HEK293 (cell line): ENCODE data around the gene ZKSCAN3.
"Not testable (repeated sequence)": the region's sequence is repeated elsewhere in the genome, so short reads cannot be mapped to it uniquely, and the experiment has no call there.

Experiments used
- CTCF ChIA-PET: fragments of 350-600 bp; formaldehyde crosslinking; extraction: SDS; loops from one replicate; lab custom pipeline; 2021; ENCODE audit warnings: antibody characterized with exemption; lab: Yijun Ruan, JAX
- POLR2A ChIA-PET: fragments of 300-600 bp; formaldehyde crosslinking; extraction: SDS; loops from one replicate; lab custom pipeline; 2020; ENCODE audit warnings: antibody characterized with exemption, inconsistent platforms; lab: Yijun Ruan, JAX
- H3K27ac ChIP-seq: fragments of 200-500 bp; sonication (Bioruptor generic); 2 replicates; pipeline ENCODE4 v1.5.1; 2014; ENCODE audit warnings: low read depth, low read length, control low read depth, inconsistent platforms; ENCODE audit errors: extremely low read depth
- H3K36me3 ChIP-seq, 2 experiments: fragments of 200-500 bp in 1 of 2; sonication (Bioruptor generic) in 1 of 2; 1 replicate in 1 of 2; 2 replicates in 1 of 2; pipeline ENCODE4 v1.5.1; 2014 to 2017; ENCODE audit warnings: inconsistent platforms in 2 of 2, low read length in 2 of 2; ENCODE audit not compliant: control insufficient read depth in 2 of 2, insufficient read depth in 1 of 2
- H3K4me1 ChIP-seq: fragments of 200-500 bp; sonication (Bioruptor generic); 2 replicates; pipeline ENCODE4 v1.5.1; 2014; ENCODE audit warnings: mild to moderate bottlenecking, low read length, inconsistent platforms; ENCODE audit not compliant: control insufficient read depth, insufficient read depth
- H3K4me3 ChIP-seq: 2 replicates; pipeline ENCODE4 v1.5.1; 2011; ENCODE audit warnings: low read depth, mild to moderate bottlenecking, control low read depth, low read length, moderate library complexity
- H3K9me3 ChIP-seq: fragments of 200-500 bp; sonication (Bioruptor generic); 2 replicates; pipeline ENCODE4 v1.5.1; 2014; ENCODE audit warnings: low read depth, low read length, inconsistent platforms; ENCODE audit not compliant: control insufficient read depth, insufficient read depth
- GLI4 ChIP-seq: fragments of 450-650 bp; formaldehyde crosslinking; IDR thresholded peaks from 2 replicates; pipeline ENCODE4 v1.5.1; 2016; ENCODE audit warnings: missing biosample characterization, missing genetic modification characterization
- HOXA7 ChIP-seq: sonication (generic); formaldehyde crosslinking; IDR thresholded peaks from 2 replicates; pipeline ENCODE4 v1.8.1; 2022; ENCODE audit warnings: missing genetic modification reagents, borderline replicate concordance
- KLF10 ChIP-seq: fragments of 450-650 bp; IDR thresholded peaks from 2 replicates; pipeline ENCODE4 v1.5.1; 2018; ENCODE audit warnings: missing biosample characterization, mild to moderate bottlenecking, missing genetic modification characterization
- REPIN1 ChIP-seq: fragments of 450-650 bp; formaldehyde crosslinking; IDR thresholded peaks from 2 replicates; pipeline ENCODE4 v1.5.1; 2017; ENCODE audit warnings: missing biosample characterization, missing genetic modification characterization, low read depth
- SCRT2 ChIP-seq: fragments of 450-650 bp; formaldehyde crosslinking; IDR thresholded peaks from 2 replicates; pipeline ENCODE4 v1.5.1; 2016; ENCODE audit warnings: missing biosample characterization, missing genetic modification characterization
- SETDB1 ChIP-seq: IDR thresholded peaks from one replicate; pipeline ENCODE4 v1.6.1; 2017; ENCODE audit warnings: mild to moderate bottlenecking, low read length, moderate library complexity, mixed read lengths; ENCODE audit not compliant: insufficient read length
- SP3 ChIP-seq: fragments of 450-650 bp; formaldehyde crosslinking; IDR thresholded peaks from 2 replicates; pipeline ENCODE4 v1.5.1; 2016; ENCODE audit warnings: missing biosample characterization, missing genetic modification characterization
- WT1 ChIP-seq: fragments of 450-650 bp; formaldehyde crosslinking; IDR thresholded peaks from 2 replicates; pipeline ENCODE4 v1.5.1; 2016; ENCODE audit warnings: missing biosample characterization, missing genetic modification characterization
- ZIC2 ChIP-seq: fragments of 450-650 bp; formaldehyde crosslinking; IDR thresholded peaks from 2 replicates; pipeline ENCODE4 v1.5.1; 2016; ENCODE audit warnings: missing biosample characterization, missing genetic modification characterization
- ZNF10 ChIP-seq: fragments of 450-650 bp; formaldehyde crosslinking; IDR thresholded peaks from 2 replicates; pipeline ENCODE4 v1.5.1; 2017; ENCODE audit warnings: missing biosample characterization, missing genetic modification characterization
- ZNF112 ChIP-seq: fragments of 450-650 bp; formaldehyde crosslinking; IDR thresholded peaks from 2 replicates; pipeline ENCODE4 v1.5.0; 2017; ENCODE audit warnings: missing biosample characterization, missing genetic modification characterization
- ZNF169 ChIP-seq: fragments of 450-650 bp; formaldehyde crosslinking; IDR thresholded peaks from 2 replicates; pipeline ENCODE4 v1.5.1; 2016; ENCODE audit warnings: missing biosample characterization, missing genetic modification characterization
- ZNF223 ChIP-seq: fragments of 450-650 bp; formaldehyde crosslinking; IDR thresholded peaks from 2 replicates; pipeline ENCODE4 v1.5.1; 2016; ENCODE audit warnings: missing biosample characterization, missing genetic modification characterization
- ZNF24 ChIP-seq: fragments of 450-650 bp; formaldehyde crosslinking; IDR thresholded peaks from 2 replicates; pipeline ENCODE4 v1.5.1; 2016; ENCODE audit warnings: missing biosample characterization, missing genetic modification characterization
- ZNF292 ChIP-seq: fragments of 450-650 bp; formaldehyde crosslinking; IDR thresholded peaks from 2 replicates; pipeline ENCODE4 v1.5.1; 2016; ENCODE audit warnings: low read depth, missing biosample characterization, missing genetic modification characterization, borderline replicate concordance
- ZNF324 ChIP-seq: fragments of 450-650 bp; formaldehyde crosslinking; IDR thresholded peaks from 2 replicates; pipeline ENCODE4 v1.5.1; 2016; ENCODE audit warnings: missing biosample characterization, missing genetic modification characterization
- ZNF366 ChIP-seq: fragments of 450-650 bp; formaldehyde crosslinking; conservative IDR thresholded peaks from 2 replicates; pipeline ENCODE4 v1.5.1; 2016; ENCODE audit warnings: missing biosample characterization, missing genetic modification characterization
- ZNF394 ChIP-seq: fragments of 450-650 bp; formaldehyde crosslinking; IDR thresholded peaks from 2 replicates; pipeline ENCODE4 v1.5.1; 2016; ENCODE audit warnings: missing biosample characterization, missing genetic modification characterization, mild to moderate bottlenecking, moderate library complexity, borderline replicate concordance
- ZNF521 ChIP-seq: fragments of 450-650 bp; formaldehyde crosslinking; IDR thresholded peaks from 2 replicates; pipeline ENCODE4 v1.5.1; 2017; ENCODE audit warnings: missing biosample characterization, mild to moderate bottlenecking, missing genetic modification characterization
- ZNF600 ChIP-seq: fragments of 450-650 bp; formaldehyde crosslinking; IDR thresholded peaks from 2 replicates; pipeline ENCODE4 v1.5.1; 2016; ENCODE audit warnings: missing biosample characterization, missing genetic modification characterization
- ZNF626 ChIP-seq: fragments of 450-650 bp; sonication (Bioruptor Pico); formaldehyde crosslinking; IDR thresholded peaks from 2 replicates; pipeline ENCODE4 v1.5.1; 2018; ENCODE audit warnings: missing biosample characterization, missing genetic modification characterization, inconsistent platforms
- ZNF704 ChIP-seq: fragments of 450-650 bp; formaldehyde crosslinking; IDR thresholded peaks from 2 replicates; pipeline ENCODE4 v1.5.1; 2016; ENCODE audit warnings: missing biosample characterization, missing genetic modification characterization
- ZNF792 ChIP-seq: fragments of 450-650 bp; formaldehyde crosslinking; IDR thresholded peaks from 2 replicates; pipeline ENCODE4 v1.5.1; 2016; ENCODE audit warnings: missing biosample characterization, missing genetic modification characterization
- ZNF830 ChIP-seq: fragments of 450-650 bp; IDR thresholded peaks from 2 replicates; pipeline ENCODE4 v1.5.0; 2018; ENCODE audit warnings: missing biosample characterization, missing genetic modification characterization, low read depth, mild to moderate bottlenecking, moderate library complexity
- ZNF837 ChIP-seq: fragments of 450-650 bp; formaldehyde crosslinking; IDR thresholded peaks from 2 replicates; pipeline ENCODE4 v1.5.1; 2016; ENCODE audit warnings: missing biosample characterization, missing genetic modification characterization
- TF ChIP-seq, protein P1 (sequence below): fragments of 450-650 bp; formaldehyde crosslinking; IDR thresholded peaks from 2 replicates; pipeline ENCODE4 v1.5.1; 2017; ENCODE audit warnings: missing biosample characterization, missing genetic modification characterization
- TF ChIP-seq, protein P2 (sequence below): fragments of 450-650 bp; formaldehyde crosslinking; IDR thresholded peaks from 2 replicates; pipeline ENCODE4 v1.5.1; 2016; ENCODE audit warnings: missing biosample characterization, missing genetic modification characterization

ZKSCAN3 gene

DNA sequence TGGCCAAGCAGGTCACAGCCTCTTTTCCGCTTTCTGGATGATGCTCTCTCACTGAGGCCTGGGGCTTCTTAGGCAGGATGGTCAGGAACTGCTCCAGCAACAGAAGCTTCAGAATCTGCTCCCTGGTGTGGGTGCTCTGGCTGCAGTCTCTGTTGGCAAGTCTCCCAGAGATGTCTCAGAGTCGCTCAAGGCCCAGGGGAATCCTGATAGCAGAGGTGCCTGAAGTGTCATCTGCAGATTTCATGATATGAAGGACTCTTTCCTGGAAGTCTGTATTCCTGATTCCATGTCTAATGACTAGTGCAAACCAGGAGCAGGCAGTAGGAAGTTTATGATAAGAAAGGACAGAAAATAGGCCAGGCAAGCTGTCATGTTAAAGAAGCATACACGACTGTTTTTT is 34.1 kb upstream of the ZKSCAN3 start:
- H3K9me3 ChIP-seq: no peaks in the 10 kb centered on the region
- CTCF ChIA-PET: no interaction called here
- H3K4me1 ChIP-seq: peaks cover 6% of the 10 kb centered on the region
- H3K27ac ChIP-seq: no peak overlapping the region
- TF ChIP-seq ZNF366 (tag by site-specific recombination) (no peak), ZNF112 (tag by site-specific recombination) (no peak), ZNF223 (tag by site-specific recombination) (no peak), KLF10 (tag by site-specific recombination) (no peak), ZNF830 (tag by site-specific recombination) (no peak), SP3 (no peak), ZNF792 (tag by site-specific recombination) (no peak), ZNF10 (tag by site-specific recombination) (no peak), ZNF24 (tag by site-specific recombination) (no peak), ZNF704 (no peak), ZNF169 (no peak), GLI4 (no peak), WT1 (tag by site-specific recombination) (no peak), ZNF394 (no peak)
- TF ChIP-seq, protein P1, sequence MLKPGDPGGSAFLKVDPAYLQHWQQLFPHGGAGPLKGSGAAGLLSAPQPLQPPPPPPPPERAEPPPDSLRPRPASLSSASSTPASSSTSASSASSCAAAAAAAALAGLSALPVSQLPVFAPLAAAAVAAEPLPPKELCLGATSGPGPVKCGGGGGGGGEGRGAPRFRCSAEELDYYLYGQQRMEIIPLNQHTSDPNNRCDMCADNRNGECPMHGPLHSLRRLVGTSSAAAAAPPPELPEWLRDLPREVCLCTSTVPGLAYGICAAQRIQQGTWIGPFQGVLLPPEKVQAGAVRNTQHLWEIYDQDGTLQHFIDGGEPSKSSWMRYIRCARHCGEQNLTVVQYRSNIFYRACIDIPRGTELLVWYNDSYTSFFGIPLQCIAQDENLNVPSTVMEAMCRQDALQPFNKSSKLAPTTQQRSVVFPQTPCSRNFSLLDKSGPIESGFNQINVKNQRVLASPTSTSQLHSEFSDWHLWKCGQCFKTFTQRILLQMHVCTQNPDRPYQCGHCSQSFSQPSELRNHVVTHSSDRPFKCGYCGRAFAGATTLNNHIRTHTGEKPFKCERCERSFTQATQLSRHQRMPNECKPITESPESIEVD: no peak
- POLR2A ChIA-PET: interaction anchor here (2.2 kb wide), 1 partner anchor 20 kb away, joined by 5 read pairs; no protein-coding TSS in a partner anchor
- no peak overlapping the region for H3K4me3 ChIP-seq
- H3K36me3 ChIP-seq: no peaks in the 10 kb centered on the region

DNA sequence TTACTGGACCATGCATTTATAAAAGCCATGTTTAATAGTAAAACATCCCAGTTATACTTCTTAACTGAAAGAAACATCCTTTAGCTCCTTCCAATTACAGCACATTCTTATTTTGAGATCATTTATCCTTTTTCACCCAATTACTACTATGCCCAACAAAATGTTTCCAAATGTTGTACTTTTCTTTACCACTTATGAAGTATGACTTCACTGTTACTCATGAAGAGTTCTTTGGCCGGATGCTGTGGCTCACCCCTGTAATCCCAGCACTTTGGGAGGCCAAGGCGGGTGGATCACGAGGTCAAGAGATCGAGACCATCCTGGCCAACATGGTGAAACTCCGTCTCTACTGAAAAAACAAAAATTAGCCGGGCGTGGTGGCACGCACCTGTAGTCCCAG is 31.9 kb upstream of the ZKSCAN3 start:
- H3K9me3 ChIP-seq, CTCF ChIA-PET, POLR2A ChIA-PET, H3K4me1 ChIP-seq, H3K27ac ChIP-seq, H3K36me3 ChIP-seq, H3K4me3 ChIP-seq: not testable (repeated sequence)

GRCh38 chr6:28322661-28323060 is 27.1 kb upstream of the ZKSCAN3 start:
- Histone ChIP-seq H3K4me1 (no peaks in the 10 kb centered on the region), H3K4me3 (no peak overlapping the region), H3K36me3 (peaks cover 0 to 13% of the 10 kb centered on the region in 2 experiments; a peak in 1 of 3 replicates), H3K27ac (no peak overlapping the region), H3K9me3 (no peaks in the 10 kb centered on the region)
- CTCF ChIA-PET: no interaction called here
- TF ChIP-seq ZNF837 (tag by site-specific recombination): no peak
- 0 out of 2 replicates have a peak, but pooled peaks have one; percentile 9 for TF ChIP-seq SCRT2
- POLR2A ChIA-PET: interaction anchor here (0.9 kb wide), 1 partner anchor 13 kb away, joined by 3 read pairs; no protein-coding TSS in a partner anchor

GRCh38 chr6:28323813-28324424 is 25.8 kb upstream of the ZKSCAN3 start:
- Histone ChIP-seq H3K9me3 (no peaks in the 10 kb centered on the region), H3K36me3 (peaks cover 0 to 13% of the 10 kb centered on the region in 2 experiments; a peak in 1 of 3 replicates), H3K27ac (no peak overlapping the region), H3K4me1 (no peaks in the 10 kb centered on the region), H3K4me3 (no peak overlapping the region)
- CTCF ChIA-PET: no interaction called here
- POLR2A ChIA-PET: interaction anchor here (0.6 to 0.9 kb wide), 2 partner anchors 14 to 57 kb away, joined by 3 read pairs; partner anchors contain the start of gene ZSCAN26
- TF ChIP-seq ZIC2 (tag by site-specific recombination) (no peak), ZNF521 (tag by site-specific recombination) (no peak), ZNF324 (tag by site-specific recombination) (no peak), HOXA7 (CRISPR knock-in tag) (no peak), SETDB1 (no peak), ZNF600 (no peak), REPIN1 (no peak), ZNF292 (tag by site-specific recombination) (no peak), ZNF626 (tag by site-specific recombination) (no peak)
- TF ChIP-seq, protein P2, sequence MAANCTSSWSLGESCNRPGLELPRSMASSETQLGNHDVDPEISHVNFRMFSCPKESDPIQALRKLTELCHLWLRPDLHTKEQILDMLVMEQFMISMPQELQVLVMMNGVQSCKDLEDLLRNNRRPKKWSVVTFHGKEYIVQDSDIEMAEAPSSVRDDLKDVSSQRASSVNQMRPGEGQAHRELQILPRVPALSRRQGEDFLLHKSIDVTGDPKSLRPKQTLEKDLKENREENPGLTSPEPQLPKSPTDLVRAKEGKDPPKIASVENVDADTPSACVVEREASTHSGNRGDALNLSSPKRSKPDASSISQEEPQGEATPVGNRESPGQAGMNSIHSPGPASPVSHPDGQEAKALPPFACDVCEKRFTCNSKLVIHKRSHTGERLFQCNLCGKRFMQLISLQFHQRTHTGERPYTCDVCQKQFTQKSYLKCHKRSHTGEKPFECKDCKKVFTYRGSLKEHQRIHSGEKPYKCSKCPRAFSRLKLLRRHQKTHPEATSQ (tag by site-specific recombination): no peak
